HG02885 (cell line): Measurements from ENCODE around the gene CENPL.
"Not testable (repeated sequence)": the region's sequence is repeated elsewhere in the genome, so short reads cannot be mapped to it uniquely, and the experiment has no call there.

Experiments used
- ATAC-seq: cut with Tn5 transposase; IDR thresholded peaks from one replicate; pipeline ENCODE4 v1.9.1; 2021; ENCODE audit warnings: mild to moderate bottlenecking; ENCODE audit not compliant: unreplicated experiment, poor library complexity

CENPL gene, protein sequence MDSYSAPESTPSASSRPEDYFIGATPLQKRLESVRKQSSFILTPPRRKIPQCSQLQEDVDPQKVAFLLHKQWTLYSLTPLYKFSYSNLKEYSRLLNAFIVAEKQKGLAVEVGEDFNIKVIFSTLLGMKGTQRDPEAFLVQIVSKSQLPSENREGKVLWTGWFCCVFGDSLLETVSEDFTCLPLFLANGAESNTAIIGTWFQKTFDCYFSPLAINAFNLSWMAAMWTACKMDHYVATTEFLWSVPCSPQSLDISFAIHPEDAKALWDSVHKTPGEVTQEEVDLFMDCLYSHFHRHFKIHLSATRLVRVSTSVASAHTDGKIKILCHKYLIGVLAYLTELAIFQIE

DNA sequence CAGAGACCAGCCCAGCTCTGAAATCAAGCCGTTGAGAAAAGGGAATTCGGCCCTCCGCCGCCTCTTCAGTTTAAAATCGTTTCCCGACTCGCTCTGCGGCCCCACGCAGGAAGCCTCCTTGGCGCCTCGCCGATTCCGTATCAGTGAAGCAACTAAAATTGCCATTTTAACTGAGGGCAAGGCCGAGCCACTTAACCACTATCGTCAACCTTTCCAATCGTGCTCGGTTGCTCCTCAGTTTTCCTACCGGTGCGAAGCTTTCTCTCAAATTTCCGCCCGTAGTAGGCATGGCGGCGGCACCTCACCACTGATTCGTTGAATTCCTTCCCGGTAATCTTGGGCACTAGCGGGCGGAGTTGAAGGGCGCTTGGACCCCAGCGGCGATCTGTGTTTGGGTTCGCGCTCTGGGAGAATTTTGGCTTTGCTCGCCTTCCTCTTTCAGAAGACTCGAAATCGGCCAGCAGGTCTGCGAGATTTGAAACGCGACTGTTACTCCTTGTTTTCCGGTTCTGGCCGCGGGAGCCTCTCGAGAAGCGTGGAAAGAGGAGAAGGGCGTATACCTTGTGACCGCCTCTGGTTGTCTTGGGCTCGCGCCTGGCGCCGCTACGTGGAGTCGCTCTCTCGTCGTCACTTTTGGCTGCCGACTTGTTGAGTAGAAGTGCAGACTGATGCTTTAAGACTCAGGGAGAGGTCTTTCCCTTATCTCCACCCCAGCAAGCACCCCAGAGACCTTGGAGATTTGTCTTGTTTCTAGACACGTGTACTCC is at the start of gene CENPL, which contains the start of gene DARS2:
TSS of gene CENPL (minus strand) at position 569 of the 767 bp plus-strand sequence. CDS start 13,584 bp downstream, outside the sequence.
TSS of gene DARS2 (plus strand) at position 359 of the 767 bp plus-strand sequence. CDS start 557 bp downstream, outside the sequence.
- peak; percentile 85 for ATAC-seq

DNA sequence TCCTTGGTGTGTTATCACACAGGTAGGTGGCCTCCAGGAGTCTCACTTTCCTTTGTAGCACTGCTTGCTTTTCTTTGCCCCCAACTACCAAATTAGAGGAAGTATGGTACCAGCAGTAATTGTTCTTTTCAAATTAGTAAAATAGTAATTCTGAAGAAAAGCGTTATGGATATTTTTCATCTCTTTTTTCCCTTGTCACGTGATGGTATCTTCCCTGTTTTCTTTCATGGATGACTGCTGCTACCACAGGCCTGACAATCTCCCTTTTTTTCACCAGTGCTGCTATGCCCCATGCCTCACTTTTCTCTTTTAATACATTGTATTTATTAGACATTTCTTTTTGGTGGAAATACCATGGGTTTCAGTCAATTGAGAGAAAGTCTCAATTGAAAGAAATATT is 46.8 kb upstream of the CENPL start:
- ATAC-seq = no peak

DNA sequence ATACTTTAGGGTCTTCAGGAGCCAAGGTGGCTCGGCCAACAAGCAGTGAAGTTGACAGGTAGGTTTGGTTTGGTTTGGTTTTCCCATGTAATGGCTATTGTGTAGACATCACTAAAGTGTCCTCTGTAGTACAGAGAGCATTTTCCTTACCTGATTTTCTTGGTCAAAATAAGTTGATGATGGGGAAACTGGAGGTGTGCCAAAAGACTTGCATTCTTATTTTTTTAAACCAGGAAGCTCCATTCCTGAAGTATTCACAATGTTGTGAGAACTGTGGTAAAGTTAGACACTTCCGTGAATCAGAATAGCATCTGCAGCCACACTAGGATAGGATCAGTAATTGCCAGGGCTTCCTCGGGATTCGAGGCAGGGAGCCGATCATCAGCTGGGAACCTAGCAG is 46.4 kb upstream of the CENPL start:
- ATAC-seq = no peak

DNA sequence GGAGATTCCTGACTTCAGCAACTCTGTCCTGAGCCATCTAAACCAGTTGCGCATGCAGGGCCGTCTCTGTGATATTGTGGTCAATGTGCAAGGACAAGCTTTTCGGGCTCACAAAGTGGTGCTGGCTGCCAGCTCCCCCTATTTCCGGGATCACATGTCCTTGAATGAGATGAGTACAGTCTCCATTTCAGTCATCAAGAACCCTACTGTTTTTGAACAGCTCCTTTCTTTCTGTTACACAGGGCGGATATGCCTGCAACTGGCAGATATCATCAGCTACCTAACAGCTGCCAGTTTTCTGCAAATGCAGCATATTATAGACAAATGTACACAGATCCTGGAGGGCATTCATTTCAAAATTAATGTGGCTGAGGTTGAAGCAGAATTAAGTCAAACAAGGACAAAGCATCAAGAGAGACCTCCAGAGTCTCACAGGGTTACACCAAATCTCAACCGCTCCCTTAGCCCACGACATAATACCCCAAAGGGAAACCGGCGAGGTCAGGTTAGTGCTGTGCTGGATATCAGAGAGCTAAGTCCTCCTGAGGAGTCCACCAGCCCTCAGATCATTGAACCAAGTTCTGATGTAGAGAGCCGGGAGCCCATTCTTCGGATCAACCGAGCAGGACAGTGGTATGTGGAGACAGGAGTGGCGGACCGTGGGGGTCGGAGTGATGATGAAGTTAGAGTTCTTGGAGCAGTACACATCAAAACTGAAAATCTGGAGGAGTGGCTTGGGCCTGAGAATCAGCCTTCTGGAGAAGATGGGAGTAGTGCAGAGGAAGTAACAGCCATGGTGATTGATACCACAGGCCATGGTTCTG is 45.8 kb upstream of the CENPL start:
- ATAC-seq = peak; percentile 25

DNA sequence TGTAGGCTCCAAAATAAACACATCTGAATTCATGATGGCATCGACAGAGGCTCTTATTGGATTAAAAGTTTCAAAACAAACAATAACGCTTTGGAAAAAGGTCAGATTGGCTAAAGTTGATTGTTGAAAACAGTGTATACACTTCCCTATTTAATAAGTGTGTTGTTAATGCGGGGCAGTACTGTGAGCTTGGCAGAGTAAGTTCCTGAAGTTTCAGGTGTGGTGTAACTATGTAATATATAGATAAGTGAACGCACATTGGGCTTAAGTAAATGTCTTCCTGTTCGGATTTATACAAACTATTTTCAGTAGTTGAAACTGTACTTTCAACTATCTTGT is 44.3 kb upstream of the CENPL start:
- ATAC-seq = no peak

DNA sequence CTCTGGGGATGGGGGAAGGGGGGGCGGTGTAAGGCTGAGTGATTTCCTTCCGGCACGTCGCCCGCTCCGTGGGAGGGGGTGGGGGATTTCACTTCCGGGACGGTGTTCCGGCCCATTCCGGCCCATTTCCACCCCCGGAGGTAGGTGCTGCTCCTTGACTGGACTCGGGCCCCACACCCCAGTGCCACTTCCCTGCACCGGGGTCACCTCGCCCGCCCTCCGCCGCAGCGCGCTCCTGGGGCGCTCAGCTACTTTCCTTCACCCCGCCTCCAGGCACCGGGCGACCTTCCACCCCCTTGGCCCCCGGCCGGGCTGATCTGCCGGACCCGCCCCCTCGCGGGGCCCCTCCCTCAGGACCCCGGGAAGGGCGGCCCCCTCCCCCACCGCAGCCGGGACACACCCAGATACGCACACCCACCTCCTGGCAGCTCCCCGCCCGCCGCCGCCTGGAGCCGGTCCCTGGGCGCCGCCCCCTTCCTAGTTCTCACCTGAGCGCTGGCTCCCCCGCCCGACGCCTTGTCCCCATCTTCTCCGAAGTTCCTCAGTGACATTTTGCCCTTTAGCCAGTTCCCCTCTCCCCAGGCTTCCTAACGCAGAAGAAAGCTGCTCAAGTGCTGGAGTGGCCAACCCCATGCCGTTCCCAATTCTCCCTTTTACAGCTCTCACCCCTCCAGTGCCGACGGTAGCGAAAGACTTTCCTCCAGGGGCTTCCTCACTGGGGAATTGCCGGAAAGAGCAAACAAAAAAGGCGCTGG is 43.8 kb upstream of the CENPL start, which contains the start of gene ZBTB37:
TSS of gene ZBTB37 (plus strand) at position 115 of the 755 bp plus-strand sequence. CDS start 1,846 bp downstream, outside the sequence.
- ATAC-seq = peak; percentile 61

DNA sequence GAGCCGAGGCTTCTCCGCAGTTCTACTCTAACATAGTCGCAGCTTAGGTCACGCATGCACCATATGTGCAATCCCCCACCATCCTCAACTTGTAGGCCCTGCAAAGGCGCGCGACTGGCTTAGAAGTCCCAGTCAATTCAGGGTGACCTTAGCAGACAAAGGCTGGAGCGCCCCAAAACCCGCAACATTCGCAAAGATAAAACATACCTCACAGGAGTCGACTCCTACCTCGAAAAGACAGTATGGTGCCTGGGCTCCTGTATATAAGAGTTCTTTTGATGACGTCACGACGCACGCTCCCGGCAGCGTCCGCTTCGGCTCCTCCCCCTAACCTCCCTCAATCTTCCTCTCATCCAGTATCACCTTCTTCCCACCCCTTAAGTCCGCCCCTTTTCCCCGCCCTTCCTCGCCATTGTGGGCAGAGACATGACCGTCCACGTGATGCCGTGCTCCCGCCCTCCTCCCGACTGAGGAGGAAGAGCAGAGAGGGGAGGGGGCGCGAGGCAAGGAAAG is 43.1 kb upstream of the CENPL start, which contains the start of gene GAS5:
TSS of gene GAS5 (minus strand) at position 237 of the 513 bp plus-strand sequence.
- ATAC-seq = peak; percentile 72

DNA sequence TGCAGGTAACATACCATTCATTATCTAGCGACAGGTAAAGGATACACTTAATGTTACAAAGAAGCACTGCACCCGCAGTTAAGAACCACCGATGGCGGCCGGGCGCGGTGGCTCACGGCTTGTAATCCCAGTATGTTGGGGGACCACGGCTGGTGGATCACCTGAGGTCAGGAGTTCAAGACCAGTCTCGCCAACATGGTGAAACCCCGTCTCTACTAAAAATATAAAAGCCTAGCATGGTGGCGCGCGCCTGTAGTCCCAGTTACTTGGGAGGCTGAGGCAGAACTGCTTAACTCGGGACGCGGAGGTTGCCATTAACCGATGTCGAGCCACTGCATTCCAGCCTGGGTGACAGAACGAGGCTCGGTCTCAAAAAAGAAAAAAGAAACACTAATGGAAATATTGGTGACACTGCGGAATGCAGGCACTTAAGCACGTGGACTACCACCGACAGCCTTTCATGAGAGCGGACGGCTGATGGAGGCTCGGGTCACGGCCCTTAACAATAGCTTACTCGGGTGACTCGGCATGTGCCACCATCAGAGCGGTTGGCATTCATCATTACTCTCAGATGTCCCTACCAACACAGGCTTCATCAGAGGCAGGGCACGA is 42.6 kb upstream of the CENPL start:
- ATAC-seq = no peak

DNA sequence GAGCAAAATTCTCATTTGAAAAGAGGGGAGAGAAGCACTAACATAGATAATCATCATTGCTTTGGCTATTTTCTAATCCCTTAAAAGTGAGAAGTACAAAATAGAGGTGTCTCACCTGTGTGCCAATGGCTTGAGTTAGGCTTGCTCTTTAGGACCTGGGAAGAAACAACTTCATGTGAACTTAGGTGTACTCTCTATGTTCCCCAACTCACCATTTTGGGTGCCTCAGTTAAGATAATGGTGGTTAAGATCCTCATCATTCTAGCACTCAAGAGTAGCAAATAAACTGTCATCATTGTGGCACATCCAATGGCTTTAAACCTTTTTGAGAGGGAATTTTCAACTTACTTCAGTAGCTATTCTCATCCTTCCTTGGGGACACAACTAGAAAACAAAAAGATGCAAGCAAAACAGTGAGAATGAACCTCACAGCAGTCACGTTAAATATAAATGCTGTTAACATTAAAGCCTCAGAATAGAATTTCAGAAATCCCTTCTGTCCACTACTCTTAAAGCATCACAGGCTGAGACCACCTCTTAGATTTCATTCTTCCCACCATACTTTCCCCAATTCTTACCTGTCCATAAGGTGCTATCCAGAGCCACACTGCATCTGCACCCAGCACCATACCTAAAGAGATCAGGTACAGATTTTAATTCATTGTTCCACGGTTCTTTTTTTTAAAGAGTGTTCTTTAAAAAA is 41.9 kb upstream of the CENPL start:
- ATAC-seq = no peak

DNA sequence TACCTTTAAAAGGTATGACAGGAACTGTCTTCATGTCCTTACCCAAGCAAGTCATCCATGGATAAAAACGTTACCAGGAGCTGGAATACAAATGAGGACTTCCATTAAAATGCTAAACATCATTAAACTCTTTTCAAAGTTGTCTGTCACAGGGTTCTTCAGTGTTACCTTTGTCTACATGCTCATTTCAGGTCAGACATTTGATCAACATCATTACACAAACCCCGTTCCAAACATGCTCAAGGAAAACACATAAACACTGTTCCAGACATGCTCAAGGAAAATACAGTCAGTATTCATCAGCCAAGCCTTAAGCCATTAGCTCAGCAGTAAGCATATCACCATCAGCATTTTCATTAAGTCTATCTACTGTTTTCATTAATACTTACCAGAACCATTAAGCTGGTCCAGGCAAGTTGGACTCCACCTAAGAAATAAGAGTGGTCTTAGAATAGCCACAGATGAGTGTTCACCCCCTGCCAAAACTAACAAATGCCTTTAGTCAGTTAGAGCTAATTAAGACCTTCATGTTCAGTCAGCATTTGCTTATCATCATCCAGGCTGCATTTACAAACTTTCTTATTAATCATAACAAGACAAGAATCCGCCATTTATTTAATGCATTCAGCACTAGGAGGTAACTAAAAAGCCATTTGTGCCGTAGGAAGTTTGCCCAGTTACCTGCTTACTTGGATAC is 40.9 kb upstream of the CENPL start:
- no peak for ATAC-seq

DNA sequence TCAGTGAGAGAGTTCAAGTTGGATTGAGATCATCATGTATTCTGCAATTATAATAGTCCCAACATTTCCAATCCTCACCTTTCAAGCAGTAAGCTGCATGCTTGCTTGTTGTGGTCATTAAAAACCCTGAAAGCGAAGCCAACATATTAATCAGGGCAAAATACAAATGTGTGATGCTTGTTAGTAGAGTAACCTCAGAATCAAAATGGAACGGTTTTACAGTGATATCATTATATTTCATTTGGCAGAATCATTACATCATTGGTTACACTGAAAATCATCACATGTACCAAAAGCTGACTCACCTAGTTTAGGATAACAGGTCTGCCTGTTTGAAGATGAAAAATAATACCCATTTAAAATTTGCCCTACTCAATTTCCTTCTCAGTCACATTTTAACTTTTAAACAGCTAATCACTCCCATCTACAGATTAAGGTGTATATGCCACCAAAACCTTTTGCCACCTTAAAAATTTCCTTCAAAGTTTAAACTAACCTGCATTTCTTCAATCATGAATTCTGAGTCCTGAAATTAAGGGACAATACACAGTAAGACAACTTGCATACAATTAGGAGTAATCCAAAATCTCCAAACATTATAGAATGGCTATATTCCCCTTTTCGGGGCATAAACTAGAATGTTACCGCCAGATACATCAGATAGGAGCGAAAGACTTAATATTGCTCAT is 39.6 kb upstream of the CENPL start:
- no peak for ATAC-seq

DNA sequence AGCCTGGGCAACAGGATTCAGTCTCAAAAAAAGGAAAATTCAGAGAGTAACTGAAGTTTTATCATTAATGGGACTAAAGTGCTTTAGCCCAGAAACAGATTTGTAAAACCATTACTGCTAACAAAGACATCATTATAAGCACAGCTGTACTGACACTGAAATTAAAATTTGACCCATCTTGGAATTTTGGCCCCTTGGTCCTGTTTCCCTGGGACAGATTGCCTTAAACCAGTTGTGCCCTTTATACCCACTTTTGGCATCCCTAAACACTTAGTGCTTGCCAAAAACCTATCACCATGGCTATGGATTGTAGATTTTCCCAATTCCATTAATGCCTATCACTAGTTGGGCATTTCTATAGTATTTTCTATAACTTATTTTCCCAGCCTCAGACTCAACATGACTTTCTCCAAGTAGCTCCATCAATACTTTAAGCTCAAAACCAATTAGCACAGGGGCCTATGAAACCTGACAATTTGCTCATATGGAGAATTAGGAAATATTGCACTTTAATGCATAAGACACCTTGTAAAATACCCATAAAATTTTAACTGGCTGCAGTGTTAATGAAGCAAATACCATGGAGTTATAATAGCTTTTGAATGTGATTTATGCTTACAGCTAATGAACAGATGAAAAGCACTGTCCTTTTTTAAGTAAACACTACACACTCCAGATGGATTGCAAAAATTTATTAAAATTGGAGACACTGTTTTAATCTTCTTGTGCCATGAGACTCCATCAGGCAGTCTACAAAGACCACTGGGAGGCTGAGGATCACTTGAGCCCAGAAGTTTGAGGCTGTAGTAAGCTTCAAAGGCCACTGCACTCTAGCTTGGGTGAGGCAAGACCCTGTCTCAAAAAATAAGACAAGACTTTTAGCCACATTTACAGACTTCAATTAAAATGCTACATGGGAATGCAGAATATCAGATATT is 38.8 kb upstream of the CENPL start:
- ATAC-seq = no peak

DNA sequence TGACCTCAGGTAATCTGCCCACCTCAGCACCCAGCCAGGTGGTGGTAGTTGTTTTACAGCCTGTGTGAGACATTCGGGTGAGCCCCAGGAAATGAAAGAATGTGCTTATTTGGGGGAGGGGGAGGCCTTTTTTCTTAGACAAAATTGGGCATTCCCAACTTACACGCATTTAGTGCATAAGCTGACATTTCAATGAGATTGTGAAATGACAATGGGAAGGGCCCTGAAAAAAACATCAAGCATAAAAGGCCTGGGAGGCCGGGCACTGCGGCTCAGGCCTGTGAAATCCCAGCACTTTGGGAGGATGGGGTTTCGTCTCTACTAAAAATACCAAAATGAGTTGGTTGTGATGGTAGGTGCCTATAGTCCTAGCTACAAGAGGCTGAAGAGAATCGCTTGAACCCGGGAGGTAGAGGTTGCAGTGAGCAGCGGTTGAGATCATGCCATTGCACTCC is 38.1 kb upstream of the CENPL start:
- no peak for ATAC-seq

DNA sequence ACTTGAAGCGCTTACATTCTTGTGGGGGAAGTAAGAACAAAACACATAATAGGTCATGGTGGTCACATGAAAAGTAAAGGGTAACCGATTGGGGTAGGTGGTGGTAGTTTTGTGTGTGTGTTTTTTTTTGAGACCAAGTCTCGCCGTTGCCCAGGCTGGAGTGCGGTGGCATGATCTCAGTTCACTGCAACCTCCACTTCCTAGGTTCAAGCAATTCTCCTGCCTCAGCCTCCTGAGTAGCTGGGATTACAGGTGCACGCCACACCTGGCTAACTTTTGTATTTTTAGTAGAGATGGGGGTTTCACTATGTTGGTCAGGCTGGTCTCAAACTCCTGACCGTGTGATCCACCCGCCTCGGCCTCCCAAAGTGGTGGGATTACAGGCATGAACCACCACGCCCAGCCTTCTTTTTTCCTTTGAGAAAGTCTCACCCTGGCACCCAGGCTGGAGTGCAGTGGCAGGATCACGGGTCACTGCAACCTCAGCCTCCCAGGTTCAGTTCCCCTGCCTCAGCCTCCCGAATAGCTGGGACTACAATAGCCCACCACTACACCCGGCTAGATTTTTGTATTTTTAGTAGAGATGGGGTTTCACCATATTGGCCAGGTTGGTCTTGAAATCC is 37.6 kb upstream of the CENPL start:
- ATAC-seq = not testable (repeated sequence)

DNA sequence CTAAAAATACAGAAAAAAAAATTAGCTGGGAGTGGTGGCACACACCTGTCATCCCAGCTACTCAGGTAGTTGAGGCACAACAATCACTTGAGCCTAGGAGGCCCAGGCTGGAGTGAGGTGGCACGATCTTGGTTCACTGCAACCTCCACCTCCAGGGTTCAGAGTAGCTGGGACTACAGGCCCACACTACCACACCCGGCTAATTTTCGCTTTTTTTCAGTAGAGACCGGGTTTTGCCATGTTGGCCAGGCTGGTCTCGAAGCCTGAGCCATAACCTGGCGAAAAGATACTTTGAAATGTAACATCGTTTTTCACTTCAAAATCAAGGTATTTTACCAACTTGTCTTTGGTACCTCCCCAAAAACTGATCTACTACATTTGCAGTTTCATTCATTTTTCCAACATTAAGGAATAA is 37.1 kb upstream of the CENPL start:
- ATAC-seq = no peak

DNA sequence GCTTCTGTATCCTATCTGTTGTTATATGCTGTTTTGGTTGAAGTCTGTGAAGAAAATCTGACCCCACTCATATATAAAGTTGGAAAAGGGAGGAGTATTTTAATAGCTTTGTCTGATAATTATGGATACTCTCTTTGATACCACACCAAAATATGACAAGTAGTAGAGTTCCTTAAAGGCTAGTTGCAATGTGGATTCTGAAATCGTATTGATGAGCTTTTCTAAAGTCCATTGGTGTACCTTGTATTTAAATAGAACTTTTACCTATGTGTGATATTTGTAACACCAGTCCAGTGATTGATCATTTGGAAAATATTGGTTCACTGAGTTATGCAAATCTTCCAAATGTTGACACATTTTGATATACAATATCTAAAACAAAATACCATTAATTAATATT is 35.4 kb upstream of the CENPL start:
- no peak for ATAC-seq
